ENCODE data around the gene ATF6. TPM values are rescaled to one million over a fixed set of nuclear protein-coding genes. Genes with fewer than 3 reads are reported as not detected.

Gene ATF6
- total and polyA plus RNA-seq, 2 experiments from 2014 or later, result 14.6 to 18.1 TPM

DNA sequence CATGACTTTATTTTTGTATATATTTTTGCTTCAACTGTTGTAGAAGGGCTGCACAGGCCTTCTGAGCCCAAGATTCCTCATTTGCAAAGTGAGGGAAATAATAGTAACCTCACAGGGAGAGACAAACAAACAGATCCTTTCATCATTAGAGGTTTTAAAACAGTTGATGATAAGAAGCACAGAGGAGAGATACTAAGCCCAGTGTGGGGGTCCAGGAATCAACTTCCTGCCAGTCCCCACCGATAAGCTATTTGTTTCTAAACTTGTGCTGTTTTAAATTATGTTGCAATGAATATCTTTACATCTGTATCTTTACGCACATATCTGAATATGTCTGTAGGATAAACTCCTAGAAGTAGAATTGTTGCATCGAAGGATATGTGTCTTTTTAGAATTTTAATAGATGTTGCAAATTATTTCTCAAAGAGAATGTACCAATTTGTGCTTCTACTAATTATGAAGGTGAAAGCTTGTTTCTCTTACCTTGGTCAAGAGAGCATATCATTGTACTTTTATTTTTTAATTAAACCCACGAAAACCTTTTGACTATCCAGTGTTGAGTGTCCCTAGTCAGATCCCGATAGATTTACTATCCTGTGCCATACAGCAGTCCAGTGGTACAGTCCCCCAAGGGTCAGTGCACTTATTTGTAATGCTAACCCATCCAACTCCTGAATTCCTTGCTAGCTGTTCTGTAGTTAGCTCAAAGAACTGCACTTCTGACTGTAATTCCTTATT lies 34.0 kb upstream of the ATF6 start:
- TF ChIP-seq CTCF (IDR thresholded peaks at IDR 0.05; ENCODE audit: low read depth, low read length), result no peak
- DNase-seq (ENCODE audit: low read depth in 1 of 2, low spot score in 1 of 2), result no peak
- Histone ChIP-seq H3K27ac (no peak overlapping the region), H3K36me3 (no peaks in the 10 kb centered on the region), H3K9me3 (ENCODE audit: low read depth) (no peaks in the 10 kb centered on the region), H3K4me3 (no peak overlapping the region), H3K4me1 (ENCODE audit: low read depth) (no peaks in the 10 kb centered on the region), H3K27me3 (peaks cover 6% of the 10 kb centered on the region)

- TF ChIP-seq CTCF (IDR thresholded peaks at IDR 0.05; ENCODE audit: low read depth, low read length), result no peak
- Histone ChIP-seq H3K9me3 (ENCODE audit: low read depth) (no peaks in the 10 kb centered on the region), H3K4me1 (ENCODE audit: low read depth) (no peaks in the 10 kb centered on the region), H3K36me3 (no peaks in the 10 kb centered on the region), H3K27me3 (peaks cover 6% of the 10 kb centered on the region), H3K4me3 (no peak overlapping the region), H3K27ac (no peak overlapping the region)
- peak in 1 of 2 donors; percentile 88 for DNase-seq (ENCODE audit: low read depth in 1 of 2, low spot score in 1 of 2)
Observed at GRCh38 chr1:161733526-161733925, 32.6 kb upstream of the ATF6 start.

- no peak for TF ChIP-seq CTCF (IDR thresholded peaks at IDR 0.05; ENCODE audit: low read depth, low read length)
- Histone ChIP-seq H3K9me3 (ENCODE audit: low read depth) (no peaks in the 10 kb centered on the region), H3K4me1 (ENCODE audit: low read depth) (no peaks in the 10 kb centered on the region), H3K4me3 (no peak overlapping the region), H3K27ac (no peak overlapping the region), H3K27me3 (peaks cover 6% of the 10 kb centered on the region), H3K36me3 (no peaks in the 10 kb centered on the region)
- DNase-seq (ENCODE audit: low read depth in 1 of 2, low spot score in 1 of 2), result no peak
Observed at GRCh38 chr1:161735837-161736236, 30.3 kb upstream of the ATF6 start.

DNA sequence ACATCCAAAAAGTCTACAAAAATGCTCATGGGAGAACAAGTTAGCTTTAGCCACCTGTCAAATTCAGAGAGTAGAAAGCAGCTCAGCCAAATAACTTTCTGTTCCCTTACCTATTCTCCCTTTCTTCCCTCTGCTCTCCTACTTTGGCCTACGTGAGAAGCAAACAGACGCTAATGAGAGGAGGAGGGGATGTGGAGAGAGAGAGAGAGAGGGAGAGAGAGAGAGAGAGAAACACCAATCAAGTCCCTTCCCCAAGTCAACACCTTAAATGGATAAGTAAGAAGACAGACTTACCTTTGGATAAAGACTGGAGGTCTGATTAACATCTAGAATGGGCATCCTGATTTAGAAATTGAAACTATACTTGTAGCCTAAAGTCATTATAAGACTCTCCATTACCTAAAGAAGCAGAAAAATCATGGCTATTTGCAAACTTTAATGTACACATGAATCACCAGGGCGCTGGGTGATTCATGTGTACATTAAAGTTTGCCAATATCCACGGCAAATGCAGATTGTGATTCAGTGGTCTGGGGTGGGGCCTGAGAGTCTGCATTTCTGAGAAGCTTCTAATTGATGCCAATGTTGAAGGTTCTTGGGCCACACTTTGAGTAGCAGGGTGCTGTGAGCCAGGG lies 29.7 kb upstream of the ATF6 start:
- Histone ChIP-seq H3K4me3 (no peak overlapping the region), H3K27ac (no peak overlapping the region), H3K9me3 (ENCODE audit: low read depth) (no peaks in the 10 kb centered on the region), H3K27me3 (peaks cover 6% of the 10 kb centered on the region), H3K4me1 (ENCODE audit: low read depth) (no peaks in the 10 kb centered on the region), H3K36me3 (no peaks in the 10 kb centered on the region)
- no peak for TF ChIP-seq CTCF (IDR thresholded peaks at IDR 0.05; ENCODE audit: low read depth, low read length)
- peak in 1 of 2 donors; percentile 11 for DNase-seq (ENCODE audit: low read depth in 1 of 2, low spot score in 1 of 2)

GRCh38 chr1:161737625-161738024 lies 28.5 kb upstream of the ATF6 start:
- DNase-seq (ENCODE audit: low read depth in 1 of 2, low spot score in 1 of 2), result no peak
- no peak overlapping the region for H3K27ac ChIP-seq
- TF ChIP-seq CTCF (IDR thresholded peaks at IDR 0.05; ENCODE audit: low read depth, low read length), result no peak
- no peak overlapping the region for H3K4me3 ChIP-seq
- H3K9me3 ChIP-seq (ENCODE audit: low read depth), result no peaks in the 10 kb centered on the region
- no peaks in the 10 kb centered on the region for H3K36me3 ChIP-seq
- H3K4me1 ChIP-seq (ENCODE audit: low read depth), result no peaks in the 10 kb centered on the region
- peaks cover 1% of the 10 kb centered on the region for H3K27me3 ChIP-seq
